HG03139 (cell line): ENCODE measurements around the gene MBD3L3.
"Not testable (repeated sequence)": the region's sequence is repeated elsewhere in the genome, so short reads cannot be mapped to it uniquely, and the experiment has no call there.

Source experiments
- ATAC-seq: cut with Tn5 transposase; IDR thresholded peaks from one replicate; pipeline ENCODE4 v1.9.1; 2021; ENCODE audit not compliant: unreplicated experiment

MBD3L3 gene

GRCh38 chr19:7058576-7058975 lies at the start of gene MBD3L3:
MBD3L3 (minus strand) TSS chr19:7058676; CDS start chr19:7058605, 71 bp downstream.
- ATAC-seq: not testable (repeated sequence)

- ATAC-seq: no peak
Measured at GRCh38 chr19:7106711-7107657, 48.5 kb upstream of the MBD3L3 start.

GRCh38 chr19:7104747-7105447 lies 46.4 kb upstream of the MBD3L3 start:
- ATAC-seq: no peak

GRCh38 chr19:7101498-7102253 lies 43.2 kb upstream of the MBD3L3 start:
- ATAC-seq: no peak

GRCh38 chr19:7099597-7099921 lies 41.1 kb upstream of the MBD3L3 start:
- no peak for ATAC-seq

GRCh38 chr19:7098701-7099596 lies 40.5 kb upstream of the MBD3L3 start:
- peak; percentile 81 for ATAC-seq

- ATAC-seq: no peak
Measured at GRCh38 chr19:7098096-7098495, 39.6 kb upstream of the MBD3L3 start.

GRCh38 chr19:7088999-7089398 lies 30.5 kb upstream of the MBD3L3 start:
- no peak for ATAC-seq

GRCh38 chr19:7083076-7083956 lies 24.8 kb upstream of the MBD3L3 start:
- no peak for ATAC-seq

- no peak for ATAC-seq
Measured at GRCh38 chr19:7078008-7078407, 19.5 kb upstream of the MBD3L3 start.

GRCh38 chr19:7076151-7076550 lies 17.7 kb upstream of the MBD3L3 start:
- no peak for ATAC-seq

GRCh38 chr19:7074705-7075282 lies 16.3 kb upstream of the MBD3L3 start:
- ATAC-seq: no peak

GRCh38 chr19:7072541-7072940 lies 14.1 kb upstream of the MBD3L3 start:
- ATAC-seq: no peak

- no peak for ATAC-seq
Measured at GRCh38 chr19:7069904-7070226, 11.4 kb upstream of the MBD3L3 start.

- peak; percentile 88 for ATAC-seq
Measured at GRCh38 chr19:7069042-7069903, 10.8 kb upstream of the MBD3L3 start, which contains the start of gene ZNF557. ZNF557 (plus strand) TSS chr19:7069703; CDS start chr19:7075075, 5,372 bp downstream.

GRCh38 chr19:7068599-7068998 lies 10.1 kb upstream of the MBD3L3 start:
- no peak for ATAC-seq

- no peak for ATAC-seq
Measured at GRCh38 chr19:7067716-7068115, 9.2 kb upstream of the MBD3L3 start.

- not testable (repeated sequence) for ATAC-seq
Measured at GRCh38 chr19:7067122-7067521, 8.6 kb upstream of the MBD3L3 start.
